ES-I3 (cell line): ENCODE data around the gene C5orf15.
"Not testable (repeated sequence)": the region's sequence is repeated elsewhere in the genome, so short reads cannot be mapped to it uniquely, and the experiment has no call there.

ENCODE experiments used
- H3K36me3 ChIP-seq: 2 replicates; pipeline ENCODE4 v1.6.1; 2013; ENCODE audit warnings: mild to moderate bottlenecking, low read length, control low read depth, moderate library complexity; ENCODE audit not compliant: insufficient read depth
- H3K4me1 ChIP-seq: 2 replicates; pipeline ENCODE4 v1.6.1; 2013; ENCODE audit warnings: mild to moderate bottlenecking, control low read depth, low read length; ENCODE audit not compliant: insufficient read depth
- H3K9ac ChIP-seq: 2 replicates; pipeline ENCODE4 v1.6.1; 2013; ENCODE audit warnings: low read depth, mild to moderate bottlenecking, low read length, moderate library complexity
- H3K9me3 ChIP-seq: 2 replicates; pipeline ENCODE4 v1.6.1; 2013; ENCODE audit warnings: mild to moderate bottlenecking, low read length, moderate library complexity; ENCODE audit not compliant: control insufficient read depth, insufficient read depth

Gene C5orf15

DNA sequence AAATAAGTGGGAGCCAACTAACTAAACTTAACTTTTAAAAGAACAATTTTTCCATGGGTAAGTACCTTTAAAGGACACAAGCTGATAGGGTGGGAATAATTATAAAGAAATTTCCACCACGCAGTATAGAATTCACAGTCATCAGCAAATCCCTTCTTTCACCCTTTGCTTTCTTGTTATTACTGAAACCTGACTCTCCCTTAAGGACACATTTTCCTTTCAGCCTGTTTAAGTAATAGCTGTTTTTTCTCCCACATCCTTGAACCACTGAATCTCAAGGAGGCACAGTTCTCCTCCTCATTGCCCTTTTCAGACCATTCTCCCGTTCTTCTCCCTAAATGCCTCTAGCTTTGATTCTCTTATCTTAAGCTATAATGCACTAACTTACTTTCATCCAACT, 6.3 kb downstream of the C5orf15 start:
- no peaks in the 10 kb centered on the region for H3K4me1 ChIP-seq
- H3K9me3 ChIP-seq, result no peaks in the 10 kb centered on the region
- H3K9ac ChIP-seq, result no peak overlapping the region
- no peaks in the 10 kb centered on the region for H3K36me3 ChIP-seq

DNA sequence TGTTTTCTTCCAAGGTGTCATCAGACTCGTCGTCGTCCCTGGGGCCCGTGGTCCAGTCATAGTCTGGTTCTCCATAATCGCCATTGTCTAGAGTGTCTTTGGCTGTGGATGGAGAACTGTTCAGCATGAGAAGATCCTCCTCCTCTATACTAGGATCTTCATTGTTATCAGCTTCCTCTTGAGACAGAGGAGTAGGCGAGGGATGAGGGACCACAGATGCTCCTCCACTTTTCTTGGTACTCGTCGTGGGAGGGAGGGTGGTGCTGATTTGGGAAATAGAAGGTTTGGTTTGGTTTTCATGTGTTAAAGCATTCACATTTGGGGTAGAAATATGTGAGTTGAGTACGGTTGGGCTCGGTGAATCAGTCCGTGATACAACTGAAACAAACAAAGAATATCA, 8.8 kb downstream of the C5orf15 start:
- Histone ChIP-seq H3K36me3 (no peaks in the 10 kb centered on the region), H3K9ac (no peak overlapping the region), H3K4me1 (no peaks in the 10 kb centered on the region), H3K9me3 (no peaks in the 10 kb centered on the region)

DNA sequence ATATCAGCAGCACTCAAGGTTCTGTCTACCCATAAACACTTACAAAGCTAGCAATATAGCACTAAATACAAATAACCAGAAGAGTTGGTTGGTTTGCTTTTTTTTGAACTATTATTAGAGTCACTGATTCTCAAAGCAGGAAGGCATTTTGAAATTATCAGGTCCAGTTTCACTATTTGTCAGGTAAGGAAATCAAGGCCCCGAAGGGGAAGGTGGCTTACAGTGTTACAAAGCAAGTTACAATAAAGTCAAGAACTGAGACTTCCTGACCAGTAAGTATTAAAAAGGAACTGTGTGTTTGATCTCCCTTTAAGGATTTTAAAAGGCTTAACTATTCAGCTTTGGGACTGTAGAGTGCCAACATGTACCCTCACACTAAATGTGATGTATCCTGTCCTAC, 10.8 kb downstream of the C5orf15 start:
- H3K4me1 ChIP-seq, result no peaks in the 10 kb centered on the region
- no peaks in the 10 kb centered on the region for H3K36me3 ChIP-seq
- no peak overlapping the region for H3K9ac ChIP-seq
- no peaks in the 10 kb centered on the region for H3K9me3 ChIP-seq

DNA sequence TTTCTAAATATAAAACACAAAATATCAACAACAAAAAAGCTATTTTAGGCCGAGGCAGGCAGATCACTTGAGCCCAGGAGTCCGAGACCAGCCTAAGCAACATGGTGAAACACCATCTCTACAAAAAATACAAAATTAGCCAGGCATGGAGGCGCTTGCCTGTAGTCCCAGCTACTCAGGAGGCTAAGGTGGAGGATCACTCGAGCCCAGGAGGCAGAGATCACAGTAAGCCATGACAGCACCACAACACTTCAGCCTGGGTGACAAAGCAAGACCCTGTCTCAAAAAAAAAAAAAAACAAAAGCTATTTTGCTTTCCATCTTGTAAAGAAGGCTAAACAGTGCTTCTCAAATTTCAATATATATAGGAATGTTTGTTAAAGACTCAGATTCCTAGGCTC, 11.3 kb downstream of the C5orf15 start:
- Histone ChIP-seq H3K36me3 (no peaks in the 10 kb centered on the region), H3K9me3 (no peaks in the 10 kb centered on the region), H3K4me1 (no peaks in the 10 kb centered on the region), H3K9ac (no peak overlapping the region)

DNA sequence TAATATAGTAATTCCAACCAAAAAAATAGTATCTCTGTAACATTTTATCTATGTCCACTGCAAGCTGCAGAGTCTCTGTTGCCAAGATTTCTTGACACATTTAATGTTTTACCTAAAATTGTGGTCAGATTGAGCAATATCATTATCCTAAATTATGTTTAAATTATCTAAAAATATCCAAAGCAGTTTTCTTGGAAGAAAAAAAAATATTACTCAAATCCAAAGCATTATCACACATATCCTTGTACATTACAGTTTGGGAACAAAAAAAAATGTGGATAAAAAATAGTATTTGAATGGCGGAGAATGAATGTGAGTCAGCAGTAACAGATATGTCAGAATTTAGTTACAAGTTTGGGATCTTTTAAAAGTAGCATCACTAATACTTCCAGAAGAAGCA, 12.2 kb downstream of the C5orf15 start:
- H3K9me3 ChIP-seq, H3K4me1 ChIP-seq, H3K36me3 ChIP-seq: not testable (repeated sequence)

DNA sequence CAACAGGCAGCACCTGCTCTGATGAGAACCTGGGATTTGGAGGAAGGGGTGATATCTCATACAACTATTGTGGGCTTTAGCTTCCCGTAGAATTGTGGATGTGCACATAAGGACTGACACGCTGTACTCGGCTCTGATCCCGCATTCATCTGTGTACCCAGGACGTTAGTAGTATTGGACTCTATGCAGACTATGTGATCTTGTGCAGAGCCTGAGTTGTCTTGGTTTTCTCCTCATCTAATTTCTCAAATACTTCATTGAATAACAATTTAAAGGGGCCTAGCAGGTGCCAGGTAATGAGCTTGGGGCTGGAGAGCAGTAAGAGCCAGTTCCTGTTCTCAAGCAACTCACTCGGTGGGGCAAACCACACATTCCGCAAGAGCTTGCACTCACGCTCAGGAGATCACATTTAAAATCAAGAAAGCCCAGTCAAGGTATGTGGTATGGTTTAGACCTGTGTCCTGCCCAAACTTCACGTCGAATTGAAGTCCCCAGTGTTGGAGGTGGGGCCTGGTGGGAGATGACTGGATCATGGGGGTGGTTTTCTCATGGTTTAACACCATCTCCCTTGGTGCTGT, 14.8 kb downstream of the C5orf15 start:
- Histone ChIP-seq H3K4me1 (no peaks in the 10 kb centered on the region), H3K36me3 (no peaks in the 10 kb centered on the region), H3K9me3 (no peaks in the 10 kb centered on the region), H3K9ac (no peak overlapping the region)

More for the DNA sequence above, 12.2 kb downstream of the C5orf15 start:
- H3K9ac ChIP-seq, result not testable (repeated sequence)

DNA sequence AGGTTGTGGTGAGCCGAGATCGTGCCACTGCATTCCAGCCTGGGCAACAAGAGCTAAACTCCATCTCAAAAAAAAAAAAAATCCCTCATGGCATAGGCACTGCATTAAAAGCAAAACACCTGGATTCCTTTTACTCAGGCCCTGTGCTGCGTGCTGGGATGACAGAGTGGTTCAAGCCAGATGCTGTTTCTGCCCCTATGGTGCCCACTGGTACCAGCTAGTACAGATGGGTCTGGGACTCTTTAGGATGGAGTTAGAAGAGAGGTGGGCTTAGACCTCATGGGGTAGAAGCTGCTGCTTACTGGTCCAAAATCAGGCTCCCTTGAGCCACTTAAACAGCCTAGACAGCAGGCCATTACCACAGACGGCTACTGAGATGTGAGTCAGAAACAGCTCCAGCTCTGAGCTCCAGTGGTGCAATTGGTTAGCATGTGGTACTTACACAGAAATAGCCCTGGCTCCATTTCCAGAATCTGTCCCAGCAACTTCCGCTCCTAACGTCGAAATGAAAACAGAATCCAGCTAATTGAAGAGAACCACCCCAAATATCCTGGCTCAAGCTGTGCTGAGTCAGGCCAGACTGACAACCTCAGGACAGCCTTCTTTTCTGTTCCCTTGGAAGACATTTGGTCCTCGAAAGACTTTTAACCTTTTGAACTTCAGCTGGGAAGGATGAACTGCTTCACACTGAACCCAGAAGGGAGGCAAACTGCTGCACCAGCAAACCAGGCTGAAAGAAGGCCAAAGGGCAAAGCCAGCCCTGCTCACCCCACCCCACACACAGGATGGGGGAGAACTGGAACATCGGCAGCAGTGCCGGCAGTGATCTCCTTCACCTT, 15.5 kb downstream of the C5orf15 start:
- no peaks in the 10 kb centered on the region for H3K36me3 ChIP-seq
- H3K9ac ChIP-seq, result no peak overlapping the region
- no peaks in the 10 kb centered on the region for H3K9me3 ChIP-seq
- H3K4me1 ChIP-seq, result no peaks in the 10 kb centered on the region

DNA sequence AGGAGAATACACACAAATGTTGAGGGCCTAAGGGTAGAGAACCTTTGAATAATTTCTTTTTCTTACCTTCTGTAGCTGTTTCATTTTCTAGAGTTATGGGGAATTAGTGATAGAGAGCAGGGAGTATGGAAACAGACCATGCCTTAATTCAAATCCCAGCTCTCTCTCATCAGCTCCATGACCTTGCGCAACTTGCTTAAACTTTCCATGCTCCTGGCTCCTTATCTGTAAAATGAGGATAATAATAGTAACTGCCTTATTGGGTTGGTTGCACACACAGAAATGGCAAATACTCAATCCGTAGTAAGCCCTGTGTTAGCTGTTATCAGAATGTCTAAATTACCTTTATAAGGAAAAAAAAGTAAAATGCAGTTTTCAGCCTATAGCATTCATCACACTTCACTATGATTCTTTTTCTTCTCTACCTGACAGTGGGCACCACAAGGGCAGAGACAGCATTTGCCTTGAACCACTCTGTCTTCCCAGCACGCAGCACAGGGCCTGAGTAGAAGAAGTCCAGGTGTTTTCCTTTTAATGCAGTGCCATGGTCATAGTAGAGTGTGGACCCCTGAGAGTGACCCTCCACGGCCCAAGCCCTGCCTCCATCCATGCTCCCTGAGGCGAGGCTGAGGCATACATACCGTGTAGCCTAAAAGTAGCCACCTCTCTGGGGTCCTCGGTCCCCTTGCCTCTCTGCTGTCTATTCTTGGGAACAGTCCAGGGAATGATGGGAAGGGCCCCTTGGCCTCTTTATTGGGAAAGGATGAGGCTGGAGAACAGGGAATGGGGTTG, 17.4 kb downstream of the C5orf15 start:
- Histone ChIP-seq H3K9ac (no peak overlapping the region), H3K4me1 (no peaks in the 10 kb centered on the region), H3K36me3 (no peaks in the 10 kb centered on the region), H3K9me3 (no peaks in the 10 kb centered on the region)

DNA sequence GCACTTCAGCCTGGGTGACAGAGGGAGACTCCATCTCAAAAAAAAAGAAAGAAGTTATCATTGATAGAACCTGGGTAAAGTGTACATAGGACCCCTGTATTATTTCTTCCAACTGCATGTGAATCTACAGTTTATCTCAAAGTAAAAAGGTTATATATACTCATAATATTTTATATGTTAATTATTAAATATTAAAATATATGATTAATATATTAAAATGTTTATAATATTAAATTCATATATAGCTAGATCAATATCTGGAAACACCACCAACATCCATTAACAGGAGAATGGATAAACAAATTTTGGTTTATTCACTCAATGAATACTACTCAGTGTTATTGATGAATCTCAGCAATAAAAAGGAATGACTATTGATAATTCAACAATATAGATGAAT, 19.7 kb downstream of the C5orf15 start:
- H3K9me3 ChIP-seq, result no peaks in the 10 kb centered on the region
- no peaks in the 10 kb centered on the region for H3K36me3 ChIP-seq
- no peaks in the 10 kb centered on the region for H3K4me1 ChIP-seq
- no peak overlapping the region for H3K9ac ChIP-seq

DNA sequence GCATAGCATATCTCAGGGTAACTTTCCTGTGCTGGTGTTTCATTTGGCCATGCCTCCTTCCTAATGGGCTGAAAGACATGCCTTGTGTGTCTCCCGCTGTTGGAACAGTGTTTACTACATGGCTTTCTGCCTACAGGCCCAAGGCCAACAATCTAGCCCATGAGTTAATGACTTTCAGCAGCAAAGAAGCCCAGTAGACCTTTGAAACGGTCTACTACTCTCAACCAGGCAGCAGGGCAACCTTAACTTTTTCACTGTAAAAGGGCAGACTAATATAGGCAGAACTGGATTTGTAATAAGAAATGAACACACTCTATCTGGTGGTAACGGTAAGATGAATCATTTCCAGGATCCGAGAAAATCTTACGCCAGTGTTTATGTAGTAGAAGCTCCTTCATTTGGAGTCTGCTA, 21.0 kb downstream of the C5orf15 start:
- H3K9ac ChIP-seq, result no peak overlapping the region
- no peaks in the 10 kb centered on the region for H3K4me1 ChIP-seq
- H3K9me3 ChIP-seq, result no peaks in the 10 kb centered on the region
- no peaks in the 10 kb centered on the region for H3K36me3 ChIP-seq

DNA sequence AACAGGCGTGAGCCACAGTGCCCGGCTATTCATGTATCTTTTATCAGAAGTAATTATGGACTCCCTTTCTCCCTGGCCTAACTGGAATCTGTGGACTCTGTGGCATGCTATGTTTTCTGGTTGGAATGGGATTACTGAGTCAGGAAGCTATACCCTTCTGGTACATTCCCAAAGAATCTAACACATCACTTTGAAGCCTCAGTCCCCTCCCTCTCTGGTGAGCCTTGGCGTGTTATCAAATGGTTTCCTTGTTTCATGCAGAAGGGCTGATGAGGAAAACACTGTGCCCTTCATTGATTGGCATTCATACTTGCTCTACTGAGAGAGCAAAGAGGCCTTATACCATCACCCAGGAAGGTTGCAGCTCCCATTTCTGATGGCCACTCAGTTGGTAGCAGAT, 22.9 kb downstream of the C5orf15 start:
- no peaks in the 10 kb centered on the region for H3K36me3 ChIP-seq
- no peak overlapping the region for H3K9ac ChIP-seq
- H3K4me1 ChIP-seq, result no peaks in the 10 kb centered on the region
- no peaks in the 10 kb centered on the region for H3K9me3 ChIP-seq

DNA sequence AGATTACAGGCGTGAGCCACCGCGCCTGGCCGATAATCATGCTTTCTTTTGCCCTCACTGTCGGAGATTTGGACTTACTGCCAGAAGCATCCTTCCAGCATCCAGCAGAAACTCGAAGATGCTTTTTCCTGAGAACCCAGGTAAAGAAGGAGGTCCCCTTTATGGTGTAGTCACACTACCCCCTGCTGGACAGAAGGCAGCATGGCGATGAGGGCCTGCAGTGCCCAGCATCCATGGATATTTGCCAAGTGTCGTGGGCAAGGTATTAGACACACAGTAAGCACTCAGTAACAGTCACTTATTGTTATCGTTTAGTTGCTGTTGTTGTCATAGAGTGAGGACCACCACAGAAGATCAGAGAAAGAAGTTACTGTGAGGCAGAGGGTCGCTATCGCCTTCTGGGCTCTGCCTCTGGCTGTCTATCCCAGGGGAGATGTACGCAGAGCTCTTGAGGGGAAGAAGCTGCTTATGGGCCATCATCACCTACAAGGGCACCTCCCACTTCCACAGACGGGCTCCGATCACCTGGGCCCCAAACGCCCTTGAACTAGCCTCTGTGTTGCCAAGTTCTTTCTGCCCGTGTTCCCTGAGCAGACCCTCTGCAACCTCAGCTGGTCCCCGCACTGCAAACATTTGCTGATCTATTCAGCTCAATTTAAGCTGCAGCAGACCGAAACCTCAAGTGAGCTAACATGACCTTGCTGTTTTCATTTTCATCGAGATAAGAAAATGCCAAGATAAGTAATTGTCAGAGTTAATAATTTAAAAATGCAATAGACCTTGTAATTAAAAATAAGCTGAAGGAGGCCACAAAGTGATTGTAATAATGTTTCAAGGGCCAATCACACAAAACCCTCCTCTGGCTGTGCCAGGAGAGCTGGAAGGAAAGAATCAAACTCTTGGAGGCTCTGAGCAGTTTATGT, 23.9 kb downstream of the C5orf15 start:
- Histone ChIP-seq H3K36me3 (no peaks in the 10 kb centered on the region), H3K9ac (no peak overlapping the region), H3K9me3 (no peaks in the 10 kb centered on the region), H3K4me1 (no peaks in the 10 kb centered on the region)

DNA sequence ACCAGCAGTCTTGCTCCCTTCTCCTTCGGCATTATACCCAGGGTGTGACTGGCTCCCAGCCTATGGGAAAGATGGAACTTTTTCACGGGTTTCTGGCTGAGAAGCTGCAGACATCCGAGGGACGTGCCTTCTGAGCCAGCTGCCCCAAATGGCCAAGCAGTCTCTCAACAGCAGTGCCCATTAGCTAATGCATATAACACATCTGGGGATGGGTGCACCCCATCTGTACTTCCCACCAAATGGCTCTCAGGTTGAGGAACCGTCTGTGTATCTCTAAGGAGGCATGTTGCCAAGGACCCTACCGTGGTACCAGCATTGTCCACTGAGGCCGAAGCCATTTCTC, 25.0 kb downstream of the C5orf15 start:
- Histone ChIP-seq H3K4me1 (no peaks in the 10 kb centered on the region; the same call in 1 of the 2 replicates), H3K9me3 (no peaks in the 10 kb centered on the region), H3K36me3 (no peaks in the 10 kb centered on the region), H3K9ac (no peak overlapping the region)
